SK-N-SH (cell line): ENCODE measurements around the gene LRRC49. TPM values are rescaled to one million over a fixed set of nuclear protein-coding genes. Genes with fewer than 3 reads are reported as not detected.
A peak's percentile ranks its signal among the peaks of the same experiment; 100 is the strongest.

Experiments used
- CTCF ChIA-PET: fragments of 300-600, 350-600 bp; formaldehyde crosslinking; extraction: SDS; loops from one replicate; lab custom pipeline; 2021; lab: Yijun Ruan, JAX
- POLR2A ChIA-PET: fragments of 350-600 bp; sonication (Branson Sonifier 250); formaldehyde crosslinking; extraction: SDS; loops from one replicate; lab custom pipeline; 2020; ENCODE audit warnings: antibody characterized with exemption, inconsistent platforms; lab: Yijun Ruan, JAX
- DNase-seq: peaks from one replicate; pipeline ENCODE4 v3.0.0; 2012
- H2AFZ ChIP-seq: fragments of 200-600 bp; sonication (generic); 2 replicates; pipeline ENCODE4 v1.8.1; 2016; ENCODE audit warnings: antibody characterized with exemption, mild to moderate bottlenecking, low read depth
- H3F3A ChIP-seq: fragments of 200-600 bp; sonication (generic); replicated peaks from 2 replicates; pipeline ENCODE3; 2016; ENCODE audit warnings: antibody characterized with exemption, mild to moderate bottlenecking; ENCODE audit not compliant: insufficient read depth
- H3K27ac ChIP-seq, 2 experiments: fragments of 200-500 bp in 1 of 2; fragments of 200-600 bp in 1 of 2; sonication (Bioruptor generic) in 1 of 2; sonication (generic), shearing (Covaris generic) in 1 of 2; 2 replicates each; pipeline versions ENCODE4 v1.5.1 to v1.6.1; 2014 to 2016; ENCODE audit warnings: low read depth in 2 of 2, inconsistent platforms in 1 of 2, low read length in 1 of 2, mild to moderate bottlenecking in 1 of 2, mixed read lengths in 1 of 2
- H3K27me3 ChIP-seq: fragments of 200-600 bp; sonication (generic), shearing (Covaris generic); 2 replicates; pipeline ENCODE4 v1.6.1; 2016; ENCODE audit warnings: mixed run types; ENCODE audit not compliant: insufficient read depth
- H3K36me3 ChIP-seq, 2 experiments: fragments of 200-500 bp in 1 of 2; fragments of 200-600 bp in 1 of 2; sonication (Bioruptor generic) in 1 of 2; sonication (generic) in 1 of 2; replicated peaks in 1 of 2; 2 replicates each; pipeline versions ENCODE3 to v1.5.1; 2014 to 2016; ENCODE audit warnings: low read length in 1 of 2, mild to moderate bottlenecking in 1 of 2; ENCODE audit not compliant: insufficient read depth in 2 of 2, control insufficient read depth in 1 of 2
- H3K4me1 ChIP-seq, 2 experiments: fragments of 200-500 bp in 1 of 2; fragments of 200-600 bp in 1 of 2; sonication (Bioruptor generic) in 1 of 2; sonication (generic), shearing (Covaris generic) in 1 of 2; 2 replicates each; pipeline versions ENCODE4 v1.5.1 to v1.6.1; 2014 to 2016; ENCODE audit warnings: low read depth in 1 of 2, low read length in 1 of 2, mixed run types in 1 of 2; ENCODE audit not compliant: insufficient read depth in 2 of 2, control insufficient read depth in 1 of 2
- H3K4me2 ChIP-seq: fragments of 200-600 bp; sonication (generic), shearing (Covaris generic); 2 replicates; pipeline ENCODE4 v1.6.1; 2017; ENCODE audit warnings: mixed run types
- H3K4me3 ChIP-seq, 2 experiments: fragments of 200-500 bp in 1 of 2; fragments of 200-600 bp in 1 of 2; sonication (Bioruptor generic) in 1 of 2; sonication (generic), shearing (Covaris generic) in 1 of 2; 2 replicates each; pipeline versions ENCODE4 v1.5.1 to v1.8.1; 2014 to 2016; ENCODE audit warnings: low read depth in 2 of 2, inconsistent platforms in 1 of 2, low read length in 1 of 2, mild to moderate bottlenecking in 1 of 2, mixed read lengths in 1 of 2, moderate library complexity in 1 of 2
- H3K79me2 ChIP-seq: fragments of 200-600 bp; sonication (generic); 2 replicates; pipeline ENCODE4 v1.8.1; 2017; ENCODE audit warnings: mild to moderate bottlenecking; ENCODE audit not compliant: insufficient read depth
- H3K9ac ChIP-seq: fragments of 200-600 bp; sonication (generic); 2 replicates; pipeline ENCODE4 v1.6.1; 2017; ENCODE audit warnings: mixed run types
- H3K9me2 ChIP-seq: fragments of 200-600 bp; sonication (generic); 2 replicates; pipeline ENCODE4 v1.6.1; 2017; ENCODE audit warnings: mixed run types
- H3K9me3 ChIP-seq: fragments of 200-600 bp; sonication (generic); 2 replicates; pipeline ENCODE4 v1.6.1; 2017; ENCODE audit warnings: mixed run types, mild to moderate bottlenecking, moderate library complexity
- H4K20me1 ChIP-seq: fragments of 200-600 bp; sonication (generic); 2 replicates; pipeline ENCODE4 v1.6.1; 2017; ENCODE audit warnings: mild to moderate bottlenecking, mixed run types; ENCODE audit not compliant: insufficient read depth
- EP300 ChIP-seq, 2 experiments: IDR thresholded peaks; 2 replicates each; pipeline versions ENCODE4 v1.4.0 to v1.6.1; 2012; ENCODE audit warnings: borderline replicate concordance in 1 of 2, low read depth in 1 of 2, low read length in 1 of 2
- EZH2phosphoT487 ChIP-seq: fragments of 200-600 bp; sonication (generic); IDR thresholded peaks from 2 replicates; pipeline ENCODE4 v1.6.1; 2017; ENCODE audit warnings: low read depth, mixed run types, mild to moderate bottlenecking, antibody characterized with exemption, moderate library complexity, borderline replicate concordance
- FOSL2 ChIP-seq: IDR thresholded peaks from 2 replicates; pipeline ENCODE4 v1.4.0; 2012; ENCODE audit warnings: low read depth, mild to moderate bottlenecking, moderate library complexity, borderline replicate concordance
- FOXJ3 ChIP-seq: sonication (generic); formaldehyde crosslinking; IDR thresholded peaks from 2 replicates; pipeline ENCODE4 v1.5.1; 2020; ENCODE audit warnings: mild to moderate bottlenecking, missing genetic modification reagents
- FOXM1 ChIP-seq: IDR thresholded peaks from 2 replicates; pipeline ENCODE4 v1.4.0; 2012; ENCODE audit warnings: low read depth, mild to moderate bottlenecking
- JUND ChIP-seq: IDR thresholded peaks from 2 replicates; pipeline ENCODE4 v1.4.0; 2012
- MEF2A ChIP-seq: IDR thresholded peaks from 2 replicates; pipeline ENCODE4 v1.4.0; 2012; ENCODE audit warnings: low read depth, borderline replicate concordance
- NFIC ChIP-seq: IDR thresholded peaks from 2 replicates; pipeline ENCODE4 v1.4.0; 2012; ENCODE audit warnings: borderline replicate concordance
- POLR2AphosphoS5 ChIP-seq: IDR thresholded peaks from 2 replicates; pipeline ENCODE4 v1.6.1; 2012; ENCODE audit warnings: low read depth, low read length
- RFX5 ChIP-seq: IDR thresholded peaks from 2 replicates; pipeline ENCODE4 v1.6.1; 2012; ENCODE audit warnings: mild to moderate bottlenecking, improper control_type of control experiment, low read length
- RXRA ChIP-seq: IDR thresholded peaks from 2 replicates; pipeline ENCODE4 v1.4.0; 2012; ENCODE audit warnings: low read depth, mild to moderate bottlenecking, borderline replicate concordance
- SIN3A ChIP-seq: IDR thresholded peaks from 2 replicates; pipeline ENCODE4 v1.6.1; 2012; ENCODE audit warnings: low read depth, mild to moderate bottlenecking, low read length, moderate library complexity, borderline replicate concordance
- TCF12 ChIP-seq: IDR thresholded peaks from 2 replicates; pipeline ENCODE4 v1.4.0; 2012
- TEAD4 ChIP-seq: IDR thresholded peaks from 2 replicates; pipeline ENCODE4 v1.4.0; 2012; ENCODE audit warnings: mild to moderate bottlenecking, borderline replicate concordance; ENCODE audit not compliant: insufficient read depth
- WGBS: methylation state at CpG from one replicate; pipeline ENCODE4 v1.1.6; 2017; ENCODE audit warnings: low lambda C conversion rate; 5-methylcytosine and 5-hydroxymethylcytosine counted together
- polyA plus RNA-seq, 3 experiments: library from polyadenylated mRNA; depleted of rRNA; stranded (reverse); fragments of >200 nt; gene quantifications; 2 replicates each; pipeline ENCODE4 v1.2.3, GENCODE V29; 2012
- TF ChIP-seq, protein P1 (sequence below): IDR thresholded peaks from 2 replicates; pipeline ENCODE4 v1.4.0; 2012; ENCODE audit warnings: low read depth, borderline replicate concordance
- TF ChIP-seq, protein P2 (sequence below): IDR thresholded peaks from 2 replicates; pipeline ENCODE4; 2012
- TF ChIP-seq, protein P3 (sequence below): fragments of 150-350 bp; IDR thresholded peaks from 2 replicates; pipeline ENCODE4 v1.6.1; 2016; ENCODE audit warnings: mild to moderate bottlenecking, low read depth, low read length

Gene LRRC49
- polyA plus RNA-seq, 1 of the 3 experiments (the other 2 are of a cell fraction), result 7.2 TPM

DNA sequence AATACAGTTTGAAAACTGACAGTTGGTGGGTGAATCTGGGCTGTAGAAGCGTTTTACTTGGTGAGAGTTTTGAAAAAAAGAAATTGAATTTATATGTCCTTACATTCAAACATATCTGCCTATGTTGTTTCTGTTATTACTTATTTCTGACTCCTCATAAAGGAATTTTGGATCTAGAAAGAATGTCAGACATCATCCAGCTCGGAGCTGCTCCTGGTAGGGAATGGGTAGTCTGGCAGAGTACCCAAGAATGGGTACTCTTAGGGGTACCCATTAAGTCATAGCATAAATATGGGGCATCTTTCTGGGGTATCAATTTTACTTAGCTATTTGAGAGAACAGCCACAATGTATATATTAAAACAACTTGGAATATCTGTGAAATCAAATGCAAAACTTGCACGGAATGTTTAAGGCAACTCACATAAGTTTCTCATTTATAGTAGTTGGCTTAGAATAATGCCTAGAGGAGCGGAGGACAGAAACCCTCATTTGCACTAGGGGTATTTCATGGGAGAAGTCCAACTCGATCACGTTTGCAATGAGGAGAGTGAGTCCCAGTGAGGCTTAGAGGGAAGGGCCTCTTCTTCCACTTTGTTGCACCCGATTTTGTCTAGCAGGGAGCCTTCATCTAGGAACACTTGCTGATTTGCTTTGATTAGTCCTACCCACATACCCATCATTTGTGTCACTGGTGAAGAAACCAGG is 36.3 kb upstream of the LRRC49 start:
- TF ChIP-seq JUND (peak; percentile 54), TEAD4 (0 out of 2 replicates have a peak, but pooled peaks have one; percentile 43), EZH2phosphoT487 (no peak), FOSL2 (peak; percentile 70; the same call in 1 of the 2 replicates), TCF12 (peak; percentile 73), NFIC (peak; percentile 54), FOXM1 (peak; percentile 12; the same call in 1 of the 2 replicates), EP300 (IDR thresholded peaks at IDR 0.05; ENCODE audit: borderline replicate concordance in 1 of 2, low read depth in 1 of 2, low read length in 1 of 2) (peak in 1 of 2 experiments; percentile 62; a peak in 2 of 4 replicates), RFX5 (no peak)
- TF ChIP-seq, protein P1, sequence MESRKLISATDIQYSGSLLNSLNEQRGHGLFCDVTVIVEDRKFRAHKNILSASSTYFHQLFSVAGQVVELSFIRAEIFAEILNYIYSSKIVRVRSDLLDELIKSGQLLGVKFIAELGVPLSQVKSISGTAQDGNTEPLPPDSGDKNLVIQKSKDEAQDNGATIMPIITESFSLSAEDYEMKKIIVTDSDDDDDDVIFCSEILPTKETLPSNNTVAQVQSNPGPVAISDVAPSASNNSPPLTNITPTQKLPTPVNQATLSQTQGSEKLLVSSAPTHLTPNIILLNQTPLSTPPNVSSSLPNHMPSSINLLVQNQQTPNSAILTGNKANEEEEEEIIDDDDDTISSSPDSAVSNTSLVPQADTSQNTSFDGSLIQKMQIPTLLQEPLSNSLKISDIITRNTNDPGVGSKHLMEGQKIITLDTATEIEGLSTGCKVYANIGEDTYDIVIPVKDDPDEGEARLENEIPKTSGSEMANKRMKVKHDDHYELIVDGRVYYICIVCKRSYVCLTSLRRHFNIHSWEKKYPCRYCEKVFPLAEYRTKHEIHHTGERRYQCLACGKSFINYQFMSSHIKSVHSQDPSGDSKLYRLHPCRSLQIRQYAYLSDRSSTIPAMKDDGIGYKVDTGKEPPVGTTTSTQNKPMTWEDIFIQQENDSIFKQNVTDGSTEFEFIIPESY, result 0 out of 2 replicates have a peak, but pooled peaks have one; percentile 2
- TF ChIP-seq, protein P2, sequence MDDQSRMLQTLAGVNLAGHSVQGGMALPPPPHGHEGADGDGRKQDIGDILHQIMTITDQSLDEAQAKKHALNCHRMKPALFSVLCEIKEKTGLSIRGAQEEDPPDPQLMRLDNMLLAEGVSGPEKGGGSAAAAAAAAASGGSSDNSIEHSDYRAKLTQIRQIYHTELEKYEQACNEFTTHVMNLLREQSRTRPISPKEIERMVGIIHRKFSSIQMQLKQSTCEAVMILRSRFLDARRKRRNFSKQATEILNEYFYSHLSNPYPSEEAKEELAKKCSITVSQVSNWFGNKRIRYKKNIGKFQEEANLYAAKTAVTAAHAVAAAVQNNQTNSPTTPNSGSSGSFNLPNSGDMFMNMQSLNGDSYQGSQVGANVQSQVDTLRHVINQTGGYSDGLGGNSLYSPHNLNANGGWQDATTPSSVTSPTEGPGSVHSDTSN, result peak; percentile 17; the same call in 1 of the 2 replicates
- Histone ChIP-seq H3K4me2 (peak overlapping the region; percentile 66), H3K27me3 (no peaks in the 10 kb centered on the region), H4K20me1 (peaks cover 12% of the 10 kb centered on the region; the same call in 1 of the 2 replicates), H3K9ac (peak overlapping the region; percentile 94), H3F3A (peaks cover 49% of the 10 kb centered on the region), H3K79me2 (peaks cover 30% of the 10 kb centered on the region), H3K27ac (peak overlapping the region; percentile 82 to 97; a peak in 3 of 4 replicates), H3K4me1 (peaks cover 16 to 24% of the 10 kb centered on the region in 2 experiments), H3K9me2 (no peaks in the 10 kb centered on the region), H3K9me3 (no peaks in the 10 kb centered on the region), H3K4me3 (peak overlapping the region in 1 of 2 experiments; percentile 50; a peak in 3 of 4 replicates), H3K36me3 (peaks cover 5 to 8% of the 10 kb centered on the region in 2 experiments), H2AFZ (no peak overlapping the region)
- ChIA-PET CTCF (interaction anchor here (0.6 to 4.5 kb wide), 5 partner anchors 13 to 121 kb away, joined by 3 to 25 read pairs (median 3); no protein-coding TSS in a partner anchor), POLR2A (no interaction called here)
- 35% methylated on average over 7 of the region's 7 CpGs for WGBS
- no peak for DNase-seq

DNA sequence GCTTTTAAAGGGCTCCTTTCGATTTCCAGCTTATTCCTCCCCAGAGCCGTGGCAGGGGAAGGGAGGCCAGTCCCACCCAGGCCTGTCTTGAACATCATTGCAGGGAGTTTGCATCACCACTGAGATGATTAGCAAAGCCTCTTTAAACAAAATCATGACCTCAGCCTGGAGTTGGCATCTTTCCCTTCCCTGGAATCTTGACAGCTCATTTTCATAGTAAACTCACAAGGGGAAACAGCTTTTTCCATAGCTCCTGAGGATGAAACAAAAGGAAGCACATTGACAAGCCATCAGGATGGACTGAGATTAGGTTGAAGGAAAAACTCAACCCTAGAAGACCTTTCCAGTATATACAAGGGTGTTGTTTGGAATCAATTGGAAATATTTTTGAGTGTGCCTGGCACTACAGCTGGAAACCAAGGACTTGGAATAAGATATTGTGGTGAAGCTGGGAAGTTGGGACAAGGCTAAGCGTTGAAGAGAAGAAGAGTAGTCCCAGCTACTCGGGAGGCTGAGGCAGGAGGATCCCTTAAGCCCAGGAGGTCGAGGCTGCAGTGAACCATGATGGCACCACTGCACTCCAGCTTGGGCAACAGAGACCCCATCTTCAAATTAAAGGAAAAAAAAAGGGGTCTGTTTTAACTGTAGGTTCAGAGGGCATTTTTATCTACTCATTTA is 35.6 kb upstream of the LRRC49 start:
- Histone ChIP-seq H3K9me2 (no peaks in the 10 kb centered on the region), H3F3A (peaks cover 48% of the 10 kb centered on the region), H3K27me3 (no peaks in the 10 kb centered on the region), H2AFZ (no peak overlapping the region), H4K20me1 (peaks cover 7% of the 10 kb centered on the region; the same call in 1 of the 2 replicates), H3K4me2 (peak overlapping the region; percentile 66), H3K9me3 (no peaks in the 10 kb centered on the region), H3K9ac (peak overlapping the region; percentile 94), H3K36me3 (peaks cover 0 to under 1% of the 10 kb centered on the region in 2 experiments), H3K4me1 (peaks cover 15 to 24% of the 10 kb centered on the region in 2 experiments), H3K79me2 (peaks cover 23% of the 10 kb centered on the region), H3K27ac (peak overlapping the region; percentile 82 to 97; a peak in 3 of 4 replicates), H3K4me3 (peak overlapping the region in 1 of 2 experiments; percentile 50; a peak in 3 of 4 replicates)
- ChIA-PET CTCF (interaction anchor here (0.6 to 4.5 kb wide), 3 partner anchors 12 to 120 kb away, joined by 3 to 25 read pairs (median 6); no protein-coding TSS in a partner anchor), POLR2A (no interaction called here)
- no peak for DNase-seq
- WGBS, result 57% methylated on average over 5 of the region's 5 CpGs
- TF ChIP-seq MEF2A (peak; percentile 77; the same call in 1 of the 2 replicates), TCF12 (peak; percentile 73), FOSL2 (peak; percentile 66; the same call in 1 of the 2 replicates), RXRA (peak; percentile 65; the same call in 1 of the 2 replicates), POLR2AphosphoS5 (peak; percentile 59; the same call in 1 of the 2 replicates), EP300 (IDR thresholded peaks at IDR 0.05; ENCODE audit: borderline replicate concordance in 1 of 2, low read depth in 1 of 2, low read length in 1 of 2) (peak in 1 of 2 experiments; percentile 71; a peak in 1 of 4 replicates), FOXM1 (0 out of 2 replicates have a peak, but pooled peaks have one; percentile 18), SIN3A (peak; percentile 72; the same call in 1 of the 2 replicates), FOXJ3 (no peak), EZH2phosphoT487 (no peak)
- TF ChIP-seq, protein P3, sequence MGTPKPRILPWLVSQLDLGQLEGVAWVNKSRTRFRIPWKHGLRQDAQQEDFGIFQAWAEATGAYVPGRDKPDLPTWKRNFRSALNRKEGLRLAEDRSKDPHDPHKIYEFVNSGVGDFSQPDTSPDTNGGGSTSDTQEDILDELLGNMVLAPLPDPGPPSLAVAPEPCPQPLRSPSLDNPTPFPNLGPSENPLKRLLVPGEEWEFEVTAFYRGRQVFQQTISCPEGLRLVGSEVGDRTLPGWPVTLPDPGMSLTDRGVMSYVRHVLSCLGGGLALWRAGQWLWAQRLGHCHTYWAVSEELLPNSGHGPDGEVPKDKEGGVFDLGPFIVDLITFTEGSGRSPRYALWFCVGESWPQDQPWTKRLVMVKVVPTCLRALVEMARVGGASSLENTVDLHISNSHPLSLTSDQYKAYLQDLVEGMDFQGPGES, result no peak
- TF ChIP-seq, protein P2, result peak; percentile 76
